ENCODE results near the gene SLC22A4. TPM values are rescaled to one million over a fixed set of nuclear protein-coding genes. Genes with fewer than 3 reads are reported as not detected.

SLC22A4 gene
- polyA plus RNA-seq, 1 donor from 2014 or later = 2.0 TPM

- Histone ChIP-seq H3K27ac (ENCODE audit: low read length) (no peak overlapping the region), H3K9ac (ENCODE audit: low read length) (no peak overlapping the region), H2AFZ (ENCODE audit: low read depth, low read length) (no peak overlapping the region), H3K36me3 (ENCODE audit: insufficient read depth, low read length) (no peaks in the 10 kb centered on the region), H3K9me2 (ENCODE audit: insufficient read depth, low read length) (no peaks in the 10 kb centered on the region), H4K20me1 (ENCODE audit: insufficient read depth) (no peaks in the 10 kb centered on the region), H3K27me3 (ENCODE audit: insufficient read depth, low read depth, low read length) (peaks cover 3% of the 10 kb centered on the region), H3K4me3 (ENCODE audit: low read length) (no peak overlapping the region), H3K4me2 (ENCODE audit: low read length) (no peak overlapping the region), H3F3A (ENCODE audit: insufficient read depth, low read length, poor library complexity, severe bottlenecking) (no peaks in the 10 kb centered on the region), H3K9me3 (ENCODE audit: low read length) (no peaks in the 10 kb centered on the region), H3K79me2 (replicated peaks; ENCODE audit: insufficient read depth, low read length) (no peaks in the 10 kb centered on the region)
- TF ChIP-seq RAD21 (conservative IDR thresholded peaks at IDR 0.05) (no peak), TAF1 (IDR thresholded peaks at IDR 0.05; ENCODE audit: low read depth) (no peak), POLR2AphosphoS5 (IDR thresholded peaks at IDR 0.05) (no peak)
Observed at GRCh38 chr5:132262882-132263547, 31.2 kb upstream of the SLC22A4 start.

- H3K79me2 ChIP-seq (replicated peaks; ENCODE audit: insufficient read depth, low read length) = no peaks in the 10 kb centered on the region
- no peak overlapping the region for H3K4me3 ChIP-seq (ENCODE audit: low read length)
- no peaks in the 10 kb centered on the region for H3K36me3 ChIP-seq (ENCODE audit: insufficient read depth, low read length)
- H3K9me2 ChIP-seq (ENCODE audit: insufficient read depth, low read length) = no peaks in the 10 kb centered on the region
- H4K20me1 ChIP-seq (ENCODE audit: insufficient read depth) = no peaks in the 10 kb centered on the region
- H3K9me3 ChIP-seq (ENCODE audit: low read length) = no peaks in the 10 kb centered on the region
- no peak overlapping the region for H3K27ac ChIP-seq (ENCODE audit: low read length)
- H3K27me3 ChIP-seq (ENCODE audit: insufficient read depth, low read depth, low read length) = no peaks in the 10 kb centered on the region
- H3K4me2 ChIP-seq (ENCODE audit: low read length) = no peak overlapping the region
- TF ChIP-seq SMC3 (conservative IDR thresholded peaks at IDR 0.05; ENCODE audit: poor library complexity) (no peak), MXI1 (conservative IDR thresholded peaks at IDR 0.05; ENCODE audit: poor library complexity, severe bottlenecking) (no peak), TAF1 (IDR thresholded peaks at IDR 0.05; ENCODE audit: low read depth) (no peak)
- H2AFZ ChIP-seq (ENCODE audit: low read depth, low read length) = no peak overlapping the region
- no peaks in the 10 kb centered on the region for H3F3A ChIP-seq (ENCODE audit: insufficient read depth, low read length, poor library complexity, severe bottlenecking)
- no peak overlapping the region for H3K9ac ChIP-seq (ENCODE audit: low read length)
Observed at GRCh38 chr5:132263548-132264261, 30.5 kb upstream of the SLC22A4 start.

GRCh38 chr5:132264546-132265335 lies 29.5 kb upstream of the SLC22A4 start:
- Histone ChIP-seq H3K27ac (ENCODE audit: low read length) (no peak overlapping the region), H3K9me3 (ENCODE audit: low read length) (no peaks in the 10 kb centered on the region), H3K9ac (ENCODE audit: low read length) (no peak overlapping the region), H3K4me3 (ENCODE audit: low read length) (no peak overlapping the region), H3K36me3 (ENCODE audit: insufficient read depth, low read length) (no peaks in the 10 kb centered on the region), H2AFZ (ENCODE audit: low read depth, low read length) (no peak overlapping the region), H3K79me2 (replicated peaks; ENCODE audit: insufficient read depth, low read length) (no peaks in the 10 kb centered on the region), H3K9me2 (ENCODE audit: insufficient read depth, low read length) (no peaks in the 10 kb centered on the region), H3K4me2 (ENCODE audit: low read length) (no peak overlapping the region), H3F3A (ENCODE audit: insufficient read depth, low read length, poor library complexity, severe bottlenecking) (no peaks in the 10 kb centered on the region), H3K27me3 (ENCODE audit: insufficient read depth, low read depth, low read length) (no peaks in the 10 kb centered on the region), H4K20me1 (ENCODE audit: insufficient read depth) (no peaks in the 10 kb centered on the region)
- TF ChIP-seq POLR2AphosphoS5 (IDR thresholded peaks at IDR 0.05) (no peak), CTCF (IDR thresholded peaks at IDR 0.05; ENCODE audit: poor library complexity, severe bottlenecking) (no peak), TAF1 (IDR thresholded peaks at IDR 0.05; ENCODE audit: low read depth) (no peak), REST (IDR thresholded peaks at IDR 0.05; ENCODE audit: borderline replicate concordance) (no peak), RAD21 (conservative IDR thresholded peaks at IDR 0.05) (no peak), MXI1 (conservative IDR thresholded peaks at IDR 0.05; ENCODE audit: poor library complexity, severe bottlenecking) (no peak), SMC3 (conservative IDR thresholded peaks at IDR 0.05; ENCODE audit: poor library complexity) (no peak), EP300 (conservative IDR thresholded peaks at IDR 0.05; ENCODE audit: poor library complexity, severe bottlenecking) (no peak), EZH2 (IDR thresholded peaks at IDR 0.05; ENCODE audit: borderline replicate concordance, insufficient read depth, low read length, poor library complexity, severe bottlenecking) (no peak)
